ENCODE data around the gene CYP26A1. TPM values are rescaled to one million over a fixed set of nuclear protein-coding genes. Genes with fewer than 3 reads are reported as not detected.

CYP26A1 gene
- total RNA-seq, 1 experiment from 2014 or later: not detected

GRCh38 chr10:93095225-93095624 lies 21.5 kb downstream of the CYP26A1 start:
- intact Hi-C loops (cut with micrococcal nuclease): no loop called here
- Mint-ChIP-seq H3K4me3 (ENCODE audit: unreplicated experiment) (no peak overlapping the region), H3K27me3 (ENCODE audit: insufficient read depth, unreplicated experiment) (no peaks in the 10 kb centered on the region), H3K36me3 (ENCODE audit: insufficient read depth, unreplicated experiment) (no peaks in the 10 kb centered on the region), H3K9me3 (ENCODE audit: unreplicated experiment) (no peaks in the 10 kb centered on the region), H3K4me1 (ENCODE audit: insufficient read depth, unreplicated experiment) (no peaks in the 10 kb centered on the region), H3K27ac (ENCODE audit: low read depth, unreplicated experiment) (no peak overlapping the region)
- DNase-seq (ENCODE audit: unreplicated experiment): no peak
- POLR2A ChIA-PET: no interaction called here
- BruUV-seq (replicated peaks): no TSS peak
- CTCF ChIA-PET: no interaction called here
- no peak for TF ChIP-seq CTCF (IDR thresholded peaks at IDR 0.05; ENCODE audit: unreplicated experiment)

- no peak for DNase-seq (ENCODE audit: unreplicated experiment)
- Mint-ChIP-seq H3K27me3 (ENCODE audit: insufficient read depth, unreplicated experiment) (no peaks in the 10 kb centered on the region), H3K9me3 (ENCODE audit: unreplicated experiment) (no peaks in the 10 kb centered on the region), H3K4me1 (ENCODE audit: insufficient read depth, unreplicated experiment) (no peaks in the 10 kb centered on the region), H3K27ac (ENCODE audit: low read depth, unreplicated experiment) (no peak overlapping the region), H3K36me3 (ENCODE audit: insufficient read depth, unreplicated experiment) (no peaks in the 10 kb centered on the region), H3K4me3 (ENCODE audit: unreplicated experiment) (no peak overlapping the region)
- CTCF ChIA-PET: interaction anchor here (0.9 kb wide), 1 partner anchor 17 kb away, joined by 4 read pairs; no protein-coding TSS in a partner anchor
- POLR2A ChIA-PET: interaction anchor here (0.5 kb wide), 1 partner anchor 205 kb away, joined by 3 read pairs; no protein-coding TSS in a partner anchor
- intact Hi-C loops (cut with micrococcal nuclease): no loop called here
- TF ChIP-seq CTCF (IDR thresholded peaks at IDR 0.05; ENCODE audit: unreplicated experiment): no peak
- no TSS peak for BruUV-seq (replicated peaks)
Observed at GRCh38 chr10:93096901-93097300, 23.2 kb downstream of the CYP26A1 start.

- no peaks in the 10 kb centered on the region for H3K9me3 Mint-ChIP-seq (ENCODE audit: unreplicated experiment)
Observed at GRCh38 chr10:93097386-93097785, 23.7 kb downstream of the CYP26A1 start.

GRCh38 chr10:93098816-93099215 lies 25.1 kb downstream of the CYP26A1 start:
- ChIA-PET CTCF (interaction anchor here (0.6 to 1.1 kb wide), 2 partner anchors 412 to 549 kb away, joined by 3 read pairs; no protein-coding TSS in a partner anchor), POLR2A (no interaction called here)
- Mint-ChIP-seq H3K4me1 (ENCODE audit: insufficient read depth, unreplicated experiment) (no peaks in the 10 kb centered on the region), H3K36me3 (ENCODE audit: insufficient read depth, unreplicated experiment) (no peaks in the 10 kb centered on the region), H3K4me3 (ENCODE audit: unreplicated experiment) (no peak overlapping the region), H3K27ac (ENCODE audit: low read depth, unreplicated experiment) (no peak overlapping the region), H3K9me3 (ENCODE audit: unreplicated experiment) (no peaks in the 10 kb centered on the region), H3K27me3 (ENCODE audit: insufficient read depth, unreplicated experiment) (no peaks in the 10 kb centered on the region)
- intact Hi-C loops (cut with micrococcal nuclease): no loop called here
- TF ChIP-seq CTCF (IDR thresholded peaks at IDR 0.05; ENCODE audit: unreplicated experiment): no peak
- BruUV-seq (replicated peaks): no TSS peak
- DNase-seq (ENCODE audit: unreplicated experiment): no peak

More at GRCh38 chr10:93097386-93097785, 23.7 kb downstream of the CYP26A1 start:
- no TSS peak for BruUV-seq (replicated peaks)
- H3K27ac Mint-ChIP-seq (ENCODE audit: low read depth, unreplicated experiment): no peak overlapping the region
- intact Hi-C loops (cut with micrococcal nuclease): no loop called here
- H3K27me3 Mint-ChIP-seq (ENCODE audit: insufficient read depth, unreplicated experiment): no peaks in the 10 kb centered on the region
- no peak overlapping the region for H3K4me3 Mint-ChIP-seq (ENCODE audit: unreplicated experiment)
- no peaks in the 10 kb centered on the region for H3K36me3 Mint-ChIP-seq (ENCODE audit: insufficient read depth, unreplicated experiment)
- DNase-seq (ENCODE audit: unreplicated experiment): no peak
- TF ChIP-seq CTCF (IDR thresholded peaks at IDR 0.05; ENCODE audit: unreplicated experiment): no peak
- ChIA-PET CTCF (interaction anchor here (0.9 kb wide), 1 partner anchor 18 kb away, joined by 4 read pairs; no protein-coding TSS in a partner anchor), POLR2A (interaction anchor here (0.5 to 1.0 kb wide), 2 partner anchors 155 to 205 kb away, joined by 3 to 4 read pairs; no protein-coding TSS in a partner anchor)
- H3K4me1 Mint-ChIP-seq (ENCODE audit: insufficient read depth, unreplicated experiment): no peaks in the 10 kb centered on the region
